ENCODE results near the gene FMNL3.

Gene FMNL3

DNA sequence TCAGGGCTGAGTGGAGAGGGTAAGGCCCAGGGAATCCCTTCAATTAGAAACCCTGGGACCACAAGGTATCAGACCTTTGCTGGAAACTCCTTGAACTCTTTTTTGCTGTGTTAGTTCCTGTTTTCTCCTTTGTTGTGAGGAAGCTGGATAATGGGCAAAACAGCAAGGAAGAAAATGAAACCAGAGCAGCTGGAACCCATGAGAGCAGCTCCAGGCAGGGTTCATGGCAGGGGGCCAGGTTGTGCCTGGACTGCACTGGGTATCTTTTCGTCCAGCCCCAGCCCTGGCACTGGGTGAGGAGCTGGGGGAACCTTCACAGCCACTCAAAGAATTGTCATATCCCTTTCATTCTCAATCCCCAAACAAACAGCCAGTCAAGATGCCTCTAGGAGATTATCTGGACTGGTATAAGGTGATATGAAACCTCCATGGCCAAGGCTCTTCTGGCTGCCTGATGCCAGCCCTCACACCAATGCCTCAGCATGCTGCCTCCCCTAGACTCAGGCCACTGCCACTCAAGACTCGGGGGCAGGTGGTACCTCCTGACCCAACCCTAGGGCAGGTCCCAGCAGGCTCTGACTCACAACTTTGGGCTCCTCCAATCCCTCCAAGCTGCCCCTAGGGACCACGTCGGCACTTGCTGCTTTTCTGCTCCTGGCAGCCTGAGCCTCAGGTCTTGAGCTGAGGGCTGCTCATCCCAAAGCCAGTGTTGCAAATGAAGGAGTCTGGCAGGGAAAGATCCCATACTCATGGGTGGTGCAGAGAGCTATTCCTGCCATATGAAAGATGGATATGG lies 118.3 kb downstream of the FMNL3 start:
- DNase-seq = no peak

- no peak for DNase-seq
These were observed 118.9 kb downstream of the FMNL3 start for GRCh38 chr12:49588281-49588680.

DNA sequence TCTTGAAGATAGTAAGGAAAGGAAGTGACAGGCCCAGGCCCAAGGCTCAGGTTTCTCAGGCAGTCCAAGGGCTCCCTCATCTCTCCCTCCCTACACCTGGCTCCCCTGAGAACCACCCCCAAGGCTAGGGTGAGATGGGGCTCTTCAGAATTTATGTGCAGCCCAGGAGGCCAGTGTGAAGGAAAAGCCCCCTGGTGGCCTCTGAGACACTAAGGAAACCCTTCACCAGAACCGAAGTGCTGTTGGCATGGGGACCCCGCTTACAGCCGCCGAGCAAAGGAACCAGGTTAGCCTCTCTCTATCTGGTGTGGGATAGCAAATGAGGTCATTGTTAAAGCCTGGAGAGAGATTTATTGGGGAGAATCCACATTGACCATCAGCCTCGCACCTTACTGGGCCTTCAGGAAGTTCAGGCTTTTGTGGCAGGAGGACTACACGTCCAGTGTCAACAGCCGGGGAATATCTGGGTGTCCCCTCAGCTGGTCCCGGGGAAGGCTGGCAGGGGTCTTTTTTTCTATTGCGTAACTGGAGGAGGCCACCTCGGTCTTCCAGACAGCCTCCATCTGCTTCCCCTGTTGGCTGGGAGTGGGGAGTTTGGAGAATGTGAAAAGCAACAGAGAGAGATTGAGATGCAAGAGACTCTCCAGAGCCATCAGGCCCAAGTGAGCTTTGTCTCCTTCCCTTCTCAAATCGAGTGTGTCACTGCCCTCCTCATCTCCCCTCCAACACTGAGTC lies 119.9 kb downstream of the FMNL3 start:
- DNase-seq = no peak
